ENCODE results near the gene SESN1.

Gene SESN1

DNA sequence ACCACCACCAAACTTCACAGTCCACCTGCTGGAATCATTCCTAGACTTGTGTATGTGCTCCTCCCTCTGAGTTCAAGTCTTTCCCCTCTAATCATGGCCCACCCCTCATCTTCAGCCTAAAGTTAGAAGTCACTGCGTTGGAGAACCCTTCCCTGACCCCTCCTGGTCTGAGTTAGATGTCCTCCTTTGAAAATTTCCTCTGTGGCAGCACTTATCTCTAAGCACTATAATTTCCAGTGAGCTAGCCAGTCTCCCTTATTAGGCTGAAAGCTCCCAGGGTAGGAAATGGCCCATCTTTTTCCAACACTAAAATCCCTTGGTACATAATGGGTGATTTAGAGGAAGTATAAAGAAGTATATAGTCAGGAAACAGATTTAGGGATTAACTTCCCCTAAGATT is 63.2 kb downstream of the SESN1 start:
- FAIRE-seq (no peak), DNase-seq (ENCODE audit: low spot score) (no peak)

DNA sequence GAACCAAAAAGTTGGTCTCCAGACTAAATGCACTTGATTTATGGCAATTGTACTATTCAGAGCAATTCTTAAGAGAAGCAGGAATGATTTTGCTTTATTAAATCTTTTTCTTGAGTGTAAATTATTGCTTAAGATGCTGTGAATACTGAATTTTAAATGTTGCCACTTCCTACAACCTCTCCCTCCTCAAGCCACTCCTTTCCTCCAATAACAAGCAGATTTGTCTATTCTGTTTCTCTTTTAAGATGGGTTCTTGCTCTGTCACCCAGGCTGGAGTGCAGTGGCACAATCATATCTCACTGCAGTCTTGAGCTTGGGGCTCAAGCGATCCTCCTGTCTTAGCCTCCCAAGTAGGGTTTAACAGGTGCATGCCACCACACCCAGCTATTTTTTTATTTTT is 65.3 kb downstream of the SESN1 start:
- FAIRE-seq (no peak), DNase-seq (ENCODE audit: low spot score) (no peak)

DNA sequence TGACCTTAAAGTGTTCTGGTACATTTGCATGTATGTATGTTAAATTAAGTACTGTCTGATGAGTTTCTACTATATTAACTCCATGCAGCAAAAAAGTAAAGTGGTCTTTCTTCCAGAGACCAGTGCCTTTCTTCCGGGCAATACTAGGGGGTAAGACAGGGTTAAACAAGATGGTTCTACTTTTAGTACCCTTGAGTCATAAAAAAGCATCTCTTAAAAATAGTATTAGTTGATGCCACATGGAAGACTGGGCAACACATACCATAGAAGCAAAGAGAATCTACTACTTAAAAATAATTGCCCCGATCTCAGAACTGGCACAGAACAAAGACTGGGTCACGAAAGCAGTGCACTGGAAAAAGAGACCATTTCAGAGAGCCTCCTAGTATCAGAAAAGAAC is 66.2 kb downstream of the SESN1 start:
- no peak for DNase-seq (ENCODE audit: low spot score)
- FAIRE-seq: no peak

DNA sequence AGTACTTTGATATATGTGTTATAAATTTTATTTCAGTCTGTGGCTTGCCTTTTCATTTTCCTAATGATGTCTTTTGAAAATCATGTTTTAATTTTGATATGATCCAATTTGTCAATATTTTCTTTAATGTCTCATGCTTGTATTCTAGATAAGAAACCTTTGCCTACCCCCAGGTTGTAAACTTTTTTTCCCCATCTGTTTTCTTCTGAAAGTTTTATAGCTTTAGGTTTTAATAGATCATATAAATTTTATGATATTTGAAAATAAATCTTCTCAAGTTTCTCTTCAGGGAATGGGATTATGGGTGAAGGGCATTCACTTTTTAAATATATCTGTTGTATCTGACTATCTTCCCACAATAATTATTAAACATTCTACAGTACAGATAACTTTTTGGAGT is 66.7 kb downstream of the SESN1 start:
- FAIRE-seq: no peak
- no peak for DNase-seq (ENCODE audit: low spot score)

DNA sequence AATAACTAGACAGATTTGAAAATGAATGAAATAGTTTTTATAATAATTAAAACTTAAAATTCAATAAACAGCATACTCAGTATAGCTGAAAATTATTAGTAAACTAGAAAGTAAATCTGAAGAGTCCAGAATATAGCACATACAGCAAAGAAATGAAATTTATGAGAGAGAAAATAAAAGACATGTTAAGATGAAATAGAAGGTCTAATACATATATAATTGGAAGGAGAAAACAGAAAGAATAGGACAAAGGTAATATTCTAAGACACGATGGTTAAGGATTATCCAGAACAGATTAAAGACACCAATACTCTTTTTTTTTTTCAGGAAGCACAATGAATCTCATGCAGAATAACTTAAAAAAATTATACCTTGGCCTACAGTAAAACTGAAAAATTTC is 69.0 kb downstream of the SESN1 start:
- DNase-seq (ENCODE audit: low spot score): no peak
- no peak for FAIRE-seq

DNA sequence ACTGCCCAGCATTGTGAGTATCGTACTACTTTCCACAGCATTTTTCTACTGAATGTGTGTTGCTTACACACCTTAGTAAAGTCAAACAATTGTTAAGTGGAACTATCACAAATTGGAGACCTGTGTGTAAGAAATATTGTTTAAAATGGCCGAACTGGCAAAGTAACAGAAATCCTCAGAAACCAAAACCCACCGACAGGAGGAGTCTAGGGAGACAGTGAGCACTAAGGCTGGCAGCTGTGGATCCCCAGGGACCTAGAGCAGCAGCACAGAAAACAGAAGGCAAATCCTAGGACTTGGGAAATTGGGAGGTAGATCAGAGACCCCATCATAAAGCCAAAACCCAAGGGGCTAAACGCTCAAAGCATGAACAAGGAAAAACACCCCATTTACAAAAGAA is 69.9 kb downstream of the SESN1 start:
- FAIRE-seq (no peak), DNase-seq (ENCODE audit: low spot score) (no peak)

DNA sequence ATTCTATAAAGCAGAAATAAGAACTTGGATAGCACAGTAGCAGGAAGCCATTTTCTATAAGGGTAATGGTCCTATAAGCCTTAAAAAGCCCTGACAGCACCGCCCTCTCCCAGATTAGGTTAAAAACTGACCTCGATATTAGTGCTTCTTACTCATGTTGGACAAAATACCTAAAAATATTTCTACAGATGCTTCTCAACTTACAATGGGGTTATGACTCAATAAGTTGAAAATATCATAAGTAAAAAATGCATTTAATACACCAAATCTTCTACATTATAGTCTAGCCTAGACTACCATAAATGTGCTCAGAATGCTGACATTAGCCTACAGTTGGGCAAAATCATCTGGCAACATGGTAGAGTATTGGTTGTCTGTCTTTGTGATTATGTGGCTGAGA is 70.3 kb downstream of the SESN1 start:
- FAIRE-seq: no peak
- DNase-seq (ENCODE audit: low spot score): no peak

- FAIRE-seq (no peak), DNase-seq (ENCODE audit: low spot score) (no peak)
Observed at GRCh38 chr6:109023356-109023925, 71.2 kb downstream of the SESN1 start.

DNA sequence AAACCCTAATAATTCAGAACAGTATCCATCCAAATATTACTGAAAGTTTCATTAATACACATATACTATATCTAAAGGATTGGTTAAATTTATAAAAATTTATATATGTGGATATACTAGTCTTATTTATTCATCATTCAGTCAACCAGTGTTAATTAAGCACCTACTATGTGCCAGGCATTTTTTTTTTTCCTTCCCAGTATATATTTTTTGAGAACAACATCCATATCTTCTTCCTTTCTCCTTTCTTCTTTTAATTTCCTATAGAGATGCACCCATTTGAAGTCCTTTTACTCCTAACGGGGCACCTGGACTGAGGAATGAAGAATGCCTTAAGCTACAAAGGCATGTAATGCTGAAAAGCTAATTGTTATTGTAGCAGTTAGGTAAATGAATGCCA is 72.8 kb downstream of the SESN1 start:
- FAIRE-seq (no peak), DNase-seq (ENCODE audit: low spot score) (no peak)

DNA sequence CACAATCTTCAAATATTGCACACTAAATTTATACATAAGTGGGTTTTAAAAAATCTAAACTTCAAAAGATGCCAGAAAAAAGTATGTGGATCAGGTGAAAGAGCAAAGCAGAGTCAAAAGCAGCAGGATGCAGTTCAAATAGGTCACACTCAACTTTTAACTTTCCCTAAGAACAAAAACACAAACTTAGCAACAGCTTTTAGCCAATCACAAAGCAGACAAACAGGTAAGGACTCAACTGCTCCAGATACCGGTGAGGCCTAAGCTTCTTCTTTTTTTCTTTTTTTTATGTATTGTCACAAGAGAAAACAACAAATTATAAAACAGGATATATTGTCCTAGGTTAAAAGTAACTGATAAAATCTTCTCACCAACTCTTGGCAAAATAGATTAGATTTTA is 74.7 kb downstream of the SESN1 start:
- FAIRE-seq: no peak
- DNase-seq (ENCODE audit: low spot score): no peak

DNA sequence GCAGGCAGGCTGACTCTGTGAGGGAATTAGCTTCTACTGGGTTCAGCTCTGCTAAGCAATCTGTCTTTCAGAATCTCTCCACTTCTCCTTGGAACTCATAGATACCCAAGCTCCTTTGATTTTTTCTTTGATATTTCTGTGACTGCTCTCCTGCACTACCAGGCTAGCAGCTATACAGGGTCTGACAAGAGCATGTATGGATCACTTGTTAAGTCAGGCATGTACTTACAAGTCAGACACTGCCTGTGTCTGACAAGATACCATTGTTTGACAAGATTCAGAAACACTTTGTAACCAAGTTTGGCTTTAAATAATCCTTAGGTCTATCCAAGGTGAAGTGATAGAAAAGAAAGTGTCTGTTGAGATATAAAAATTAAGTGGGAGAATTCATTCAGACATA is 79.5 kb downstream of the SESN1 start:
- DNase-seq (ENCODE audit: low spot score): no peak
- no peak for FAIRE-seq

DNA sequence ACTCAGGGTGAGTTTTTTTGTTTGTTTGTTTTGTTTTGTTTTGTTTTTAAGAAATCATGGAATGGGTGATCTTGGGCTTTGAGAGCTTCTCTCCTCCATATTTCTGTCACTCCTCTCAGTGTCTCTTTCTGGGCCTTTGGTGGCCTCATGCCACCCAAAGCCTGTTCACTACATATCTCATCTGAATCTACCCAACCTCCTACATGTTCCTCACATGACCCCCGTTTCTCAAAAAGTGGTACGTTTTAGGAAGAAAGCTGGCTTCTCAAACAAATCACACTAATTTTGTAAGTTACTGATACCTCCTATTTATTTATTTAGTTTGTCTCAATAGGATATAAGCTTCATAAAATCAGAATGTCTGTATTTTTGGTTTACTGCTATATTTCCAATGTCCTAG is 80.0 kb downstream of the SESN1 start:
- DNase-seq (ENCODE audit: low spot score) (no peak), FAIRE-seq (no peak)

DNA sequence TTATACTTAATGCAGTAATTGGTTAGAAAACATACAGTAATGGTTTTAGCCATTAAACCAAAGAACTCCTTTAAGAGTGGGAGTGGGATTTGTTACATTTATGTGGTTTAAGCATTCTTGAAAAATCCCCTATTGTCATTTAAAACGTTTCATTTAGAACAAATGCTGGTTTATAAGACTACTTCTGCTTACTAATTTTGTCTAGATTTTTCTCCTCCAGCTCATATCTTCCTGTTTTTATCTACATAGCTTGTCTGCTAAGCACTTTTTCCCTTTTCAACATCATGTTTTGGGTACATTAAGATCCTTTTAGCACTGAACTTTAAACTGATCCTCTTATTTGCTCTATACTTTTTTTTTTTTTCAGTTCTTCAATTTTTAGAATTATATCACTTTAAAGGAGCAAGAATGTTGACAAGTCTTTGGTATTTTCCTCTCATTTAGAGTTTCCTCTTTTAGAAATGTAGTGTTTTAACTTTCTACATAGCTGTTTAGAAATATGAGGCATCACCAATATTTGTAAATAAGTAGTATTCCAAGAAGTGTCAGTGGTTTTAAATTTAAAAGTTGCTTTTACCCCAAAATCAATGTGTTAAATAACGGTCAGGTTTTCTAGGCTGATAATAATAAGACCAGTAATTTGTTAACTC is 80.9 kb downstream of the SESN1 start:
- no peak for DNase-seq (ENCODE audit: low spot score)
- FAIRE-seq: no peak

DNA sequence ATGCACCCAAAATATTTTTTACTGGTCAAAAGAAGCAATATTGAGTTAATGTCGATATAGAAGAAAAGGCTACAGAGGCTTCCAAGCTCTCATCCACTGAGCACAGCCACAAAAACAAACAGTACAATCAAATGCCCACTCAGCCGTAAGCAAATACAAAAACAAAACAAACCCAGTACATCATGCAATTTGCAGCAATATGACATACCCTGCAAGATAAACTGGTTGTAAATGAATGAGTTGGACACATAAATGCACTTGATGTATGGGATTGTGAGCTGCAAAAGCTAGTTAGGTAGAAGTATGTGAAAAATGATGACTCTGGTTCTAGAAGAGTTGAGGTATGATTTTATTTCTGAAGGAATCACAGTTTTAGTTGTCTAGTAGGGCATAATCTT is 83.9 kb downstream of the SESN1 start:
- DNase-seq (ENCODE audit: low spot score): no peak

GRCh38 chr6:109009962-109010704 is 84.5 kb downstream of the SESN1 start:
- FAIRE-seq (no peak), DNase-seq (ENCODE audit: low spot score) (no peak)

More for the DNA sequence above, 83.9 kb downstream of the SESN1 start:
- FAIRE-seq: no peak

DNA sequence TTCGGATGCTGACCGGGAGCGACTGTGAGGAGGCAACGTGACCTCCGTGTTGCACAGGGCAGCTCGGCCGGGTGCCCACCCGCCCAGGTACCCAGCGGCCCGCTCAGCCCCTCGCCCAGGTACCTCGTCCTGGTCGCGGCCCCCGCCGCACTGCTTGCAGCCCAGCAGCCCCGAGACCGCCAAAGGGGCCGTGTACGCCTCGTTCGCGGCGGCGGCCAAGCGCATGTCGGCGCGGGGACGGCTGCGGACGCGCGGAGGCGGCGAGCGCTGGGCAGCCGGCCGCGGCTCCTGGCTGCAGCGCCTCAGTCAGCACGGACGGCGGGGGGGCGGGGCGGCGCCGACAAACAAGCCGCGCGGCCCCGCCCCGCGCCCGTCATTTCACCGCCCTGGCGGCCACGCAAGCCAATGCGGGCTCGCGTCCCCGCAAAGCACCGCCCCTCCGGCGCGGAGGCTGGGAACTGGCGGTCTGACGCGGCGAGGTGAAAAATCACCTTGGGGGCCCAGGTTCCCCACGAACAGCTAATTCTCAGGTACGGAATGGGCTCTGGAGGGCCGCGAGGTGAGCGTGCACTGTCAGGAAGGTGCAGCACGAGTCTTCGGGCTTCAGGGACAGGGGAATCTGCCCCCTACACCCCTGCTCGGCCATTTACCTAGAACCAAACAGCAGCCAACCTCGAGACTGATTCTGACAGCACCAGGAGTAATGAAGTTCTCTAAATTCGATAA is 85.2 kb downstream of the SESN1 start:
- DNase-seq (ENCODE audit: low spot score) (peak; percentile 83), FAIRE-seq (no peak)

GRCh38 chr6:109008537-109009235 is 86.0 kb downstream of the SESN1 start:
- no peak for FAIRE-seq
- DNase-seq (ENCODE audit: low spot score): peak; percentile 11

DNA sequence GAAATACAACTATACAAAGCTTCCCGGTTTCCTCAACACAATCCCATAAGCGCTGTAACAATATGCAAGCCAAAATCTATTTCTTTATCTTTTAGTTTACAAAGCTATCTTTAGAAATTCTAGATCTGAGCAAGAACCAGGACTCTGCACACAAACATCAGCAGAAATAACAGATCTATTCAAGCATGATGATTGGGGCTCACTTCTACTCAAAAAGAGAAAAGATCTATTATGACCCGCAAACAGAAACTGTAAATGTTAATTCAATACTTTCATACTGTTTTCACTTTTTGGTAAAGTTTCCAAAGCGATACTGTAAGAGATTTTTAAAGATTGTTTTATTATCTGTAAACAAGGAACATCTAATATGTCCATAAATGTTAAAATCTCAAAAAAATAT is 86.6 kb downstream of the SESN1 start:
- FAIRE-seq (no peak), DNase-seq (ENCODE audit: low spot score) (no peak)

GRCh38 chr6:109007521-109007920 is 87.1 kb downstream of the SESN1 start:
- DNase-seq (ENCODE audit: low spot score) (no peak), FAIRE-seq (no peak)

- FAIRE-seq: no peak
- no peak for DNase-seq (ENCODE audit: low spot score)
Observed at GRCh38 chr6:109006818-109007217, 87.8 kb downstream of the SESN1 start.

GRCh38 chr6:109002882-109003281 is 91.8 kb downstream of the SESN1 start:
- no peak for FAIRE-seq
- no peak for DNase-seq (ENCODE audit: low spot score)

Measured in urothelium cell line (cell line).